Neuronal stem cell (in vitro differentiated cells): ENCODE data around the gene CCDC63.

Source experiments
- DNase-seq: peaks from one replicate; pipeline ENCODE4 v3.0.0-alpha.2; 2013; ENCODE audit warnings: low spot score
- H2AFZ ChIP-seq: one replicate; pipeline ENCODE4 v1.6.1; 2013; ENCODE audit warnings: mild to moderate bottlenecking, low read length, inconsistent platforms
- H2AK5ac ChIP-seq: 2 replicates; pipeline ENCODE4 v1.6.1; 2013; ENCODE audit warnings: low read depth, mild to moderate bottlenecking, inconsistent platforms, low read length, moderate library complexity, mixed read lengths
- H2BK120ac ChIP-seq: 2 replicates; pipeline ENCODE4 v1.6.1; 2013; ENCODE audit warnings: low read depth, mild to moderate bottlenecking, inconsistent platforms, low read length, moderate library complexity, mixed read lengths
- H2BK12ac ChIP-seq: one replicate; pipeline ENCODE4 v1.6.1; 2013; ENCODE audit warnings: low read length, inconsistent platforms
- H2BK15ac ChIP-seq: 2 replicates; pipeline ENCODE4 v1.6.1; 2013; ENCODE audit warnings: mild to moderate bottlenecking, low read length, inconsistent platforms, mixed read lengths
- H2BK5ac ChIP-seq: one replicate; pipeline ENCODE4 v1.6.1; 2013; ENCODE audit warnings: inconsistent platforms, mild to moderate bottlenecking, low read length, moderate library complexity
- H3K14ac ChIP-seq: one replicate; pipeline ENCODE4 v1.6.1; 2013; ENCODE audit warnings: low read length, inconsistent platforms
- H3K18ac ChIP-seq: 2 replicates; pipeline ENCODE4 v1.6.1; 2013; ENCODE audit warnings: low read length, inconsistent platforms
- H3K23ac ChIP-seq: 2 replicates; pipeline ENCODE4 v1.6.1; 2013; ENCODE audit warnings: low read depth, mild to moderate bottlenecking, mixed read lengths, low read length, inconsistent platforms; ENCODE audit not compliant: poor library complexity
- H3K27ac ChIP-seq: replicated peaks from 3 replicates; pipeline ENCODE4 v1.5.1; 2013; ENCODE audit warnings: low read length, inconsistent platforms
- H3K27me3 ChIP-seq, 3 experiments: 2 replicates each; pipeline ENCODE4 v1.6.1; 2013; ENCODE audit warnings: low read length in 3 of 3, mild to moderate bottlenecking in 2 of 3, inconsistent platforms in 1 of 3, low read depth in 1 of 3, mixed read lengths in 1 of 3, moderate library complexity in 1 of 3; ENCODE audit not compliant: control insufficient read depth in 3 of 3, insufficient read depth in 3 of 3
- H3K36me3 ChIP-seq, 2 donors: replicated peaks in 1 of 2; 2 replicates each; pipeline ENCODE4 v1.6.1; 2013; ENCODE audit warnings: low read length in 2 of 2; ENCODE audit not compliant: control insufficient read depth in 2 of 2, insufficient read depth in 2 of 2
- H3K4ac ChIP-seq: 2 replicates; pipeline ENCODE4 v1.6.1; 2013; ENCODE audit warnings: inconsistent platforms, mild to moderate bottlenecking, low read length, moderate library complexity
- H3K4me1 ChIP-seq, 2 donors: 1 replicate in 1 of 2; 2 replicates in 1 of 2; pipeline ENCODE4 v1.6.1; 2013; ENCODE audit warnings: low read length in 2 of 2, low read depth in 1 of 2; ENCODE audit not compliant: control insufficient read depth in 2 of 2, insufficient read depth in 1 of 2
- H3K4me2 ChIP-seq: one replicate; pipeline ENCODE4 v1.6.1; 2013; ENCODE audit warnings: mild to moderate bottlenecking, low read length, inconsistent platforms; ENCODE audit not compliant: insufficient read depth, poor library complexity, severe bottlenecking
- H3K4me3 ChIP-seq, 2 donors: 2 replicates each; pipeline ENCODE4 v1.5.1; 2013; ENCODE audit warnings: low read length in 2 of 2, mild to moderate bottlenecking in 2 of 2, inconsistent platforms in 1 of 2, moderate library complexity in 1 of 2
- H3K79me1 ChIP-seq: one replicate; pipeline ENCODE4 v1.6.1; 2013; ENCODE audit warnings: low read depth, mild to moderate bottlenecking, inconsistent platforms, low read length, moderate library complexity
- H3K9ac ChIP-seq: one replicate; pipeline ENCODE4 v1.6.1; 2013; ENCODE audit warnings: mild to moderate bottlenecking, low read depth, low read length, inconsistent platforms; ENCODE audit not compliant: poor library complexity
- H3K9me3 ChIP-seq, 2 donors: replicated peaks in 1 of 2; 2 replicates each; pipeline versions ENCODE3 to v1.6.1; 2013; ENCODE audit warnings: low read length in 2 of 2, mild to moderate bottlenecking in 2 of 2, inconsistent platforms in 1 of 2, low read depth in 1 of 2, mixed read lengths in 1 of 2, moderate library complexity in 1 of 2; ENCODE audit not compliant: control insufficient read depth in 2 of 2, insufficient read depth in 1 of 2
- H4K8ac ChIP-seq: one replicate; pipeline ENCODE4 v1.6.1; 2013; ENCODE audit warnings: low read depth, mild to moderate bottlenecking, inconsistent platforms, low read length, moderate library complexity
- H4K91ac ChIP-seq: one replicate; pipeline ENCODE4 v1.6.1; 2013; ENCODE audit warnings: low read length, low read depth, mild to moderate bottlenecking, inconsistent platforms; ENCODE audit not compliant: poor library complexity
- WGBS, 2 donors: extraction: QIAGEN DNeasy Blood & Tissue Kit; methylation state at CpG; one replicate each; pipeline ENCODE4 v1.1.7; 2013; ENCODE audit warnings: missing lambda C conversion rate in 2 of 2, mixed read lengths in 1 of 2; ENCODE audit not compliant: insufficient read length in 2 of 2, insufficient replicate concordance in 1 of 2; ENCODE audit errors: extremely low coverage in 2 of 2; 5-methylcytosine and 5-hydroxymethylcytosine counted together

Gene CCDC63

DNA sequence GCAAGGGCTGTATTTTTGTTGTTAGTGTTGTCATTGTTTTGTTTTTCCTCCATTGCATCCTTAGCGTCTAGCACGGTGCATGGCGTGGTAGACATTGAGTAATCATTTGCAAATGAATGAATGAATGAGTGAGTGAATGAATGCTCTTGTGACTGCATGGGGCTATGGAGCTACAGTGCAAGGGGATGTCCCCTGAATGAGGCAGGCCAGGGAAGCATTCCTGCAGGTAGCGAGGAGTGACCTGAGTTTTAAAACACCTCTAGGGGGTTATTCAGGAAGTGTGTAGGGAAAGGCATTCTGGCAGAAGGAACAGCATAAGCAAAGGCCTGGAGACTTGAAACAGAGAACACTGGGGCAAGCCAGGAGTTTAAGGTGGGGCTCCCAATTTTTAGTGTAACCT, 56.7 kb downstream of the CCDC63 start:
- Histone ChIP-seq H3K14ac (no peak overlapping the region), H3K9me3 (peaks cover 0 to 2% of the 10 kb centered on the region in 2 donors)

GRCh38 chr12:110906083-110906482, 59.3 kb downstream of the CCDC63 start:
- H2BK5ac ChIP-seq = no peak overlapping the region
- H3K27me3 ChIP-seq = no peaks in the 10 kb centered on the region
- no peak overlapping the region for H2AK5ac ChIP-seq
- H2BK12ac ChIP-seq = no peak overlapping the region
- H3K14ac ChIP-seq = no peak overlapping the region
- no peak for DNase-seq
- no peak overlapping the region for H3K23ac ChIP-seq
- no peak overlapping the region for H2AFZ ChIP-seq
- no peak overlapping the region for H2BK15ac ChIP-seq
- no peak overlapping the region for H4K8ac ChIP-seq
- H3K79me1 ChIP-seq = no peaks in the 10 kb centered on the region
- no peak overlapping the region for H4K91ac ChIP-seq
- no peak overlapping the region for H3K4me3 ChIP-seq
- WGBS, 2 donors = no CpG with 5 or more reads among the region's 3 CpGs
- H3K36me3 ChIP-seq = no peaks in the 10 kb centered on the region
- H3K9me3 ChIP-seq = no peaks in the 10 kb centered on the region
- H2BK120ac ChIP-seq = no peak overlapping the region
- H3K4me1 ChIP-seq = peaks cover 0 to 4% of the 10 kb centered on the region in 2 donors
- H3K4me2 ChIP-seq = no peak overlapping the region
- H3K9ac ChIP-seq = no peak overlapping the region
- H3K18ac ChIP-seq = no peak overlapping the region
- no peak overlapping the region for H3K4ac ChIP-seq
- H3K27ac ChIP-seq = no peak overlapping the region

More for the DNA sequence above, 56.7 kb downstream of the CCDC63 start:
- Histone ChIP-seq H4K8ac (no peak overlapping the region), H3K27me3 (no peaks in the 10 kb centered on the region), H3K4me2 (no peak overlapping the region), H2AFZ (no peak overlapping the region), H3K4me3 (no peak overlapping the region), H2AK5ac (no peak overlapping the region), H3K23ac (no peak overlapping the region), H3K79me1 (no peaks in the 10 kb centered on the region), H3K4me1 (peaks cover 0 to under 1% of the 10 kb centered on the region in 2 donors), H3K36me3 (no peaks in the 10 kb centered on the region), H2BK15ac (no peak overlapping the region), H2BK120ac (no peak overlapping the region), H4K91ac (no peak overlapping the region), H3K9ac (no peak overlapping the region), H3K27ac (no peak overlapping the region), H3K18ac (no peak overlapping the region), H3K4ac (no peak overlapping the region), H2BK5ac (no peak overlapping the region), H2BK12ac (no peak overlapping the region)
- no CpG with 5 or more reads among the region's 4 CpGs for WGBS, 2 donors
- no peak for DNase-seq

DNA sequence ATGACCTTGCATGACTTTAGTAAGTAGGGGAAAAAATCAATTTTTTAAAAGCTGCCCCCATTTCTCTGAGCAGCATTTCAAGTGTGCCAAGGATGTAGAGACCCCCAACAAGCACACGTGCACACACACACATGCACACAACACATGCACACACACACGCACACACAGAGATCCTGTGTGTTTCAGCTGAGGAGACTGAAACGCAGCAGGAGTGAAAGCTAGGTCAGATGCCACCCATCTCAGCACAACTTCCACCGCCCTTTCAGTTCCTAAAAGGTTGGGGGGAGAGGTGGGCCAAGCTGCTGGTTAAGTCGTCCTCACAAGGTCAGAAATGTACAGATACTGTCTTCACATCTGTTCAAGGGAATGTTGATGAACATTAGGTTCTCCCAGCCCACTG, 59.7 kb downstream of the CCDC63 start:
- Histone ChIP-seq H4K91ac (no peak overlapping the region), H3K36me3 (no peaks in the 10 kb centered on the region), H4K8ac (no peak overlapping the region), H2AFZ (no peak overlapping the region), H2BK120ac (no peak overlapping the region), H3K4ac (no peak overlapping the region), H3K27ac (no peak overlapping the region), H3K18ac (no peak overlapping the region), H2BK12ac (no peak overlapping the region), H3K9me3 (no peaks in the 10 kb centered on the region), H3K27me3 (no peaks in the 10 kb centered on the region), H3K4me3 (no peak overlapping the region), H2BK15ac (no peak overlapping the region), H3K14ac (peak overlapping the region; percentile 2), H3K9ac (no peak overlapping the region), H2AK5ac (no peak overlapping the region), H2BK5ac (no peak overlapping the region), H3K4me2 (no peak overlapping the region), H3K79me1 (no peaks in the 10 kb centered on the region), H3K23ac (no peak overlapping the region), H3K4me1 (peaks cover 0 to 4% of the 10 kb centered on the region in 2 donors)
- WGBS, 2 donors = no CpG with 5 or more reads among the region's 5 CpGs
- no peak for DNase-seq

GRCh38 chr12:110906985-110907384, 60.2 kb downstream of the CCDC63 start:
- no peaks in the 10 kb centered on the region for H3K27me3 ChIP-seq
- H4K91ac ChIP-seq = no peak overlapping the region
- no peak overlapping the region for H2AK5ac ChIP-seq
- H3K27ac ChIP-seq = no peak overlapping the region
- no peak overlapping the region for H3K18ac ChIP-seq
- no peak overlapping the region for H3K23ac ChIP-seq
- DNase-seq = no peak
- H2BK12ac ChIP-seq = no peak overlapping the region
- H3K4me1 ChIP-seq = peaks cover 0 to 4% of the 10 kb centered on the region in 2 donors
- H3K79me1 ChIP-seq = no peaks in the 10 kb centered on the region
- no peak overlapping the region for H3K9ac ChIP-seq
- H3K4me2 ChIP-seq = no peak overlapping the region
- no peaks in the 10 kb centered on the region for H3K36me3 ChIP-seq
- H3K4me3 ChIP-seq = no peak overlapping the region
- no peak overlapping the region for H3K4ac ChIP-seq
- H2AFZ ChIP-seq = no peak overlapping the region
- no peaks in the 10 kb centered on the region for H3K9me3 ChIP-seq
- H3K14ac ChIP-seq = no peak overlapping the region
- no peak overlapping the region for H4K8ac ChIP-seq
- no CpG with 5 or more reads among the region's 4 CpGs for WGBS, 2 donors
- no peak overlapping the region for H2BK15ac ChIP-seq
- H2BK120ac ChIP-seq = no peak overlapping the region
- H2BK5ac ChIP-seq = no peak overlapping the region
